Measurements from ENCODE around the gene CENPH. TPM values are rescaled to one million over a fixed set of nuclear protein-coding genes. Genes with fewer than 3 reads are reported as not detected.
"Not testable (repeated sequence)": the region's sequence is repeated elsewhere in the genome, so short reads cannot be mapped to it uniquely, and the experiment has no call there.

The CENPH gene
- total and polyA plus RNA-seq, 2 donors = 9.4 to 30.3 TPM

DNA sequence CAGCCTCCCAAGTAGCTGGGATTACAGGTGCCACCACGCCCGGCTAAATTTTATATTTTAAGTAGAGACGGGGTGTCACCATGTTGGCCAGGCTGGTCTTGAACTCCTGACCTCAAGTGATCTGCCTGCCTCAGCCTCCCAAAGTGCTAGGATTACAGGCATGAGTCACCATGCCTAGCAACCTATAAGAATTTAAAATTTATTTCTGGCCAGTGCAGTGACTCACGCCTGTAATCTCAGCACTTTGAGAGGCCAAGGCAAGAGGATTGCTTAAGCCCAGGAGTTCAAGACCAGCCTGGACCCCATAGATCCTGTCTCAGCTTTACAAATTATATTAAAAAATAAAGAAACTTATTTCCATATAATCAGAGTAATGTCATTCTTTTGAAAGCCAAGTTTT is 66.6 kb downstream of the CENPH start:
- not testable (repeated sequence) for H3K27ac ChIP-seq (ENCODE audit: low read depth in 1 of 2, low read length in 1 of 2); H3K4me1 ChIP-seq (ENCODE audit: control insufficient read depth in 2 of 2, insufficient read depth in 2 of 2, low read length in 2 of 2); DNase-seq (ENCODE audit: low read depth in 6 of 9, low spot score in 9 of 9); H3K4me3 ChIP-seq (ENCODE audit: low read length in 2 of 2); H3K9me3 ChIP-seq (ENCODE audit: control insufficient read depth in 2 of 2, insufficient read depth in 1 of 2, low read length in 1 of 2); H3K27me3 ChIP-seq (ENCODE audit: control insufficient read depth in 2 of 2, insufficient read depth in 1 of 2, low read length in 1 of 2)
- WGBS = 96% methylated on average over 4 of the region's 4 CpGs
- peaks cover 17 to 22% of the 10 kb centered on the region in 2 donors for H3K36me3 ChIP-seq (ENCODE audit: control insufficient read depth in 2 of 2, insufficient read depth in 2 of 2, low read length in 1 of 2)

DNA sequence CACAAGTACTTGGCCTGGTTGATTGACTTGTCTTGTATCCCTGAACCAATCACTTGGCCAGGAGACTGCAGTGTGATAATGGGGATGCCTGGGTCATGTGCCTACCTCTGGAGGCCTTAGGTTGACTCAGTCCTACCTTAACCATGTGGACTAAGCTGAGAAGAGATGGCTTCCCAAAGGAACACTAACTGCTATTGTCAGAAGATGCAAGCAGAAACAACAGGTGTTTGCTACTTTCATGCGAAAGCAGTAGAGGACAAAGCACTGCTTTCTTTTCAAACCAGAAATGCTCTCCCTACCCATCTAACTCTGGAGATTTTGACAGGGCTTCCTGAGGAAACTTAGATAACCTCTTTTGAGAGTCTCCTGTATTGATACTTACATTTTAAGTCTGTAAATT is 68.2 kb downstream of the CENPH start:
- H3K27me3 ChIP-seq (ENCODE audit: control insufficient read depth in 2 of 2, insufficient read depth in 1 of 2, low read length in 1 of 2) = no peaks in the 10 kb centered on the region
- no peaks in the 10 kb centered on the region for H3K4me1 ChIP-seq (ENCODE audit: control insufficient read depth in 2 of 2, insufficient read depth in 2 of 2, low read length in 2 of 2)
- H3K9me3 ChIP-seq (ENCODE audit: control insufficient read depth in 2 of 2, insufficient read depth in 1 of 2, low read length in 1 of 2) = no peaks in the 10 kb centered on the region
- no peak overlapping the region for H3K27ac ChIP-seq (ENCODE audit: low read depth in 1 of 2, low read length in 1 of 2)
- no peak for DNase-seq (ENCODE audit: low read depth in 6 of 9, low spot score in 9 of 9)
- H3K4me3 ChIP-seq (ENCODE audit: low read length in 2 of 2) = no peak overlapping the region
- peaks cover 22 to 28% of the 10 kb centered on the region in 2 donors for H3K36me3 ChIP-seq (ENCODE audit: control insufficient read depth in 2 of 2, insufficient read depth in 2 of 2, low read length in 1 of 2)
- 96% methylated on average over 1 of the region's 1 CpG for WGBS

Other genes starting within 250 kb of the CENPH start
- 37.6 TPM for gene SLC30A5, start 95.6 kb upstream of the CENPH start, total RNA-seq
- 54.9 TPM for gene SLC30A5, start 95.6 kb upstream of the CENPH start, polyA plus RNA-seq
- 106 TPM for gene CCNB1, start 22.4 kb upstream of the CENPH start, total RNA-seq
- gene CCNB1, start 22.4 kb upstream of the CENPH start, polyA plus RNA-seq = 23.7 TPM
- 32.1 TPM for gene CDK7, start 45.3 kb downstream of the CENPH start, total RNA-seq
- 47.1 TPM for gene CDK7, start 45.3 kb downstream of the CENPH start, polyA plus RNA-seq
- 4.9 TPM for gene CCDC125, start 143.2 kb downstream of the CENPH start, total RNA-seq
- gene CCDC125, start 143.2 kb downstream of the CENPH start, polyA plus RNA-seq = 7.8 TPM
- 76.5 TPM for gene AK6, start 179.9 kb downstream of the CENPH start, total RNA-seq
- gene AK6, start 179.9 kb downstream of the CENPH start, polyA plus RNA-seq = 69.4 TPM
- 80.3 TPM for gene TAF9, start 179.9 kb downstream of the CENPH start, total RNA-seq
- 110 TPM for gene TAF9, start 179.9 kb downstream of the CENPH start, polyA plus RNA-seq
- 23.8 TPM for gene RAD17, start 180.2 kb downstream of the CENPH start, total RNA-seq
- 28.3 TPM for gene RAD17, start 180.2 kb downstream of the CENPH start, polyA plus RNA-seq
- 3.5 TPM for gene MARVELD2, start 225.5 kb downstream of the CENPH start, total RNA-seq
- 2.8 TPM for gene MARVELD2, start 225.5 kb downstream of the CENPH start, polyA plus RNA-seq